GM12873 (cell line): ENCODE results near the gene TGFBR2.

Source experiments
- TF ChIP-seq, protein P1 (sequence below): IDR thresholded peaks from 2 replicates; pipeline ENCODE4 v1.5.1; 2012; ENCODE audit warnings: low read depth, mild to moderate bottlenecking, moderate library complexity, low read length, control low read depth; ENCODE audit not compliant: insufficient read depth; ENCODE audit errors: missing control alignments

Gene TGFBR2

DNA sequence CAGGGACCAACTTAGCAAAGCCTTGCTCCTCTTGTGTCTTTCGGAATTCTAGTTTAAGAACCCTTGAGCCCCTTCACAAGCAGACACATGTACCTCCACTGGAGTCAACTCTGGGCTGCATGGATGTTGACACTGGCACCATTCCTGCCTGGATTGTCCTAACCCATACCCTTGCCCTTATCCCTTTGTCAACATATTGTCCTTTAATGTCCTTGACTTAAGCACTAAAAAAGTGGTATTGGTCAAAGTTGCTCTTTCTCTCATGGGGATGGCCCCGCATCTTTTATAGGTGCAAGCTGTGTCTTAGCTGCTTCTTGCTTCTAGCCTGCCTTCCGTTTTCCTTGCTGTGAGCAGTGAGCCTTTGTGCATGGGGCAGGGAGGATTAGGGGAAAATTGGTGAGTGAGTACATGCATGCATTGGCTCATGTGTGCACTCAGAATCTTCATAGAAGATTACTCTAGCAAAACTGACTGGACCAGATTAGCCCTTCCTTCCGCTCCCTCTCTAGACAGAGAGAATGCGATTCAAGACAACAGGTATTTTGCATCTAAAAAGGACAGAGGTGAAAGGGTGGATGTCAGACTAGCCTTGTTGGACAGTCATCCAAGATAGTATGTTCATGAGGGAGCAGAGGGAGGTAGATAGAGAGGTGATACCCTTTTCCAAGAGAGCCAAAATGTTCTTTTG is 42.4 kb downstream of the TGFBR2 start:
- TF ChIP-seq, protein P1, sequence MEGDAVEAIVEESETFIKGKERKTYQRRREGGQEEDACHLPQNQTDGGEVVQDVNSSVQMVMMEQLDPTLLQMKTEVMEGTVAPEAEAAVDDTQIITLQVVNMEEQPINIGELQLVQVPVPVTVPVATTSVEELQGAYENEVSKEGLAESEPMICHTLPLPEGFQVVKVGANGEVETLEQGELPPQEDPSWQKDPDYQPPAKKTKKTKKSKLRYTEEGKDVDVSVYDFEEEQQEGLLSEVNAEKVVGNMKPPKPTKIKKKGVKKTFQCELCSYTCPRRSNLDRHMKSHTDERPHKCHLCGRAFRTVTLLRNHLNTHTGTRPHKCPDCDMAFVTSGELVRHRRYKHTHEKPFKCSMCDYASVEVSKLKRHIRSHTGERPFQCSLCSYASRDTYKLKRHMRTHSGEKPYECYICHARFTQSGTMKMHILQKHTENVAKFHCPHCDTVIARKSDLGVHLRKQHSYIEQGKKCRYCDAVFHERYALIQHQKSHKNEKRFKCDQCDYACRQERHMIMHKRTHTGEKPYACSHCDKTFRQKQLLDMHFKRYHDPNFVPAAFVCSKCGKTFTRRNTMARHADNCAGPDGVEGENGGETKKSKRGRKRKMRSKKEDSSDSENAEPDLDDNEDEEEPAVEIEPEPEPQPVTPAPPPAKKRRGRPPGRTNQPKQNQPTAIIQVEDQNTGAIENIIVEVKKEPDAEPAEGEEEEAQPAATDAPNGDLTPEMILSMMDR: no peak

DNA sequence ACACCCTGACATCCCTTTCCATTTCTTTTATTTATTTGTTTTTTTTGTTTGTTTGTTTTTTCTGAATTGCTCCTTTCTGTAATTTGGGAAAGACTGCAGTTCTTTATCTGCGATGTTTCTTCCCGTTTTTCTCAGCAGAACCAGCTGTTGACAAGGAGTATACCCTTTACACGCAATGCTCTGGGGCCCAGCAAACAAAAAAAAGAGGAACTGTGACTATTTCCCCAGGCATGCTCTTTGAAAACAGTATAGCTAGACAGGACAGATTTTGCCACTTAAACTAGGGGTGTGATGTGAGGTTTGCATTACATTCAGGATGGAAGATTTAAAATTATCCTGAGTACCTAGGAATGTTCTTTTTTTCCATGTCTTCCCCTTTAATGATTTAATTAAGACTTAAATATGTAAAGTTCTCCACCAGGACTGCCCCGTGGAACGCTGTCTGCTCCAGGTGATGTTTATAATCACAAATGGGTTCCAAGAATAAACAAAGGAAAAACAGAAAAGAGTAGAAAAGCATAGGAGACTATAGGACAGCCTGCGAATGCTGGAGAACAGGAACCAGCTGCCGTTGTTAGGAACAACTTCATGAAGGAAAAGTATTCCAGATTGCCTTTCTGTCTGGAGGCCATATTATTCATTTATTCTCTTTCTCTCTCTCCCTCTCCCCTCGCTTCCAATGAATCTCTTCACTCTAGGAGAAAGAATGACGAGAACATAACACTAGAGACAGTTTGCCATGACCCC is 43.3 kb downstream of the TGFBR2 start:
- TF ChIP-seq, protein P1: no peak

DNA sequence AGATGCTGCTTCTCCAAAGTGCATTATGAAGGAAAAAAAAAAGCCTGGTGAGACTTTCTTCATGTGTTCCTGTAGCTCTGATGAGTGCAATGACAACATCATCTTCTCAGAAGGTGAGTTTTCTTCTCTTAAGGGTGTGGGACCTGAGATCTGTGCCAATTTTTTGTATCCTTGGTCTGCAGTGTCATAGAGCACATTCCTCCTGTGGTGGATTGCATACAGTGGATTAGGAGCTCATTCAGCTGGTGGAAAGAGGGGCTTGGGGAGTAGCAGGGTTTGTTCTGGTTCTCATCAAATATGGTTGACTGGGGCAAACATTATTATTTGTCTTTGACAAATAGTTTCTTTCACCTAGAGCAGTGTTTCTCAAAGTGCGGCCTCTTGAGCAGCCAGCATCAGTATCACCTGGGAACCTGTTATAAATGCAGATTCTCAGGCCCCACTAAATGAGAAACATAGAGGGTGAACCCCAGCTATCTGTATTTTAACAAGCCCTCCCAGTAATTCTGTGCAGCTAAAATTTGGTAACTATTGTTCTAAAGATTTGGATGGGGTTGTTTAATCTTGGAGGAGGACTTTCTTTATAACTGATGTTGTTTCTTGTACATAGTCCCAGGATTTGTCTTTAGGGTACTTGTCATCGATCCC is 44.1 kb downstream of the TGFBR2 start:
- TF ChIP-seq, protein P1: no peak

DNA sequence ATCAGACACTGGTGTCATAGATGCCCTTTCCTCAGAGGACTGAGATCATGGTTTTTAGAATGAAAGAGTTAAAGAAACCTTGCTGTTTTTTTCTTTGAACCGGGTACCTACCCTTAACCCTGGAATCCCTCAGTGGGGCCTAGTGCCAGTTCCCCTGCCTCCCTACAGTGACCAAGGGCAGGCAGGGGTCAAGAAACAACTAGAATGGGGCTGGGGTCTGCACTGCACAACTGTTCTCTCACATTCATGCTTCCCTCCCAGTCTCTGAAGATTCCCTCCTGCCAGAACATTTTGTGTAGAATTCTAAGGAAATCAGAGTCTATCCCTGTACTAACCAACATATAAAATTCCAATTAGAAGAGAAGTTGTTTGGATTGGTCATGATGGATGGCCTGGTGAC is 47.9 kb downstream of the TGFBR2 start:
- TF ChIP-seq, protein P1: no peak

DNA sequence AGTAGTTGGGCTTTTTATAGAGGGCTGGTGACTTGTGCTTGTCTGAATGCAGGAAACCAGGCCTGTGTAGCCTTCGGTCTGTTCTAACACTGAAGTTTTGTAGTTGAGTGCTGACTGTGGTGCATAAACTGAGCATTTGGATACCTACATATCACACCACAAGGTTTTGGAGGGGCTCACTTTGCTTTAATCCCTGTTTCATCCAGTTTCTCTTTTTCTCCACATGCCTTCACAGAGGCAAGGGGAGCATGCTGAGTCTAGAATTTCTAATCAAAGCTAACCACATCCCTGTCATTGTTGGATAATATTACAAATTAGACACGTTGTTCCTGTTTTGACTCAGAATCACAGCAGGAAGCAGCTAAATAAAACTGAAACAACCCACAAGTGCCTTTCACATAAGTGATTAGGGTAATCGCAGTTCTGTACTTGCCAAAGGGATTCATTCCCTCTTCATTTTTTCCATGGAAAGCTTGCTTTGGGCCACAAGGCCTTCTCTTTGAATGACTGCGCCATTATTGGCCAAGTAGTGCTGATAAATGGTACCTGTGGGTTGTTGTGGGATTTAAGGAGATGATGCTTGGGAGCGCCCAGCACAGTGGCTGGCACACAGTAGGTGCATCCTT is 48.9 kb downstream of the TGFBR2 start:
- TF ChIP-seq, protein P1: no peak

DNA sequence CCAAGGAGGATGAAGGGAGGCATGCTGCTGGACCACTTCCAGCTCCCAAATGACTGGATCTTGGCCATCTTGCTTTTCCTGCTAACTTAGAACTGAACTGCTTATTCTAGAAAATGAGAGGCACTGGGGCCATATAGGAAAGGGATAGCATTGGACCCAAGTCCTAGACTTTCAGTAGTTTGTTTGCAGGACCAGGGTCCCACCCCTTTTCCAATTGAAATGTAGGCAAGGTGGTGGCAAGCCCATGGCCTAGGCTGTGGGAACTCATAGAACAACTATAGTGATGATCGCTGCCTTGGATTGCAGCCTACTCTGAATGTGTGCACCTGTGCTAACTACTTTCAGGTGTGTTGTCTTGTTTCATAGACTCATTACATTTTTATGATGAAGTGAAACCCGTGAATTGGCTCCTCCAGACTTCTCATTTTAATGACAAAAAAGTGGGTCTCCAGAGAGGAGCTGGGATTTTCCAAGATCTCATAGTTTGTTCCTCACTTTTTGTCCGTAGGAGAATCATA is 50.3 kb downstream of the TGFBR2 start:
- TF ChIP-seq, protein P1: no peak

DNA sequence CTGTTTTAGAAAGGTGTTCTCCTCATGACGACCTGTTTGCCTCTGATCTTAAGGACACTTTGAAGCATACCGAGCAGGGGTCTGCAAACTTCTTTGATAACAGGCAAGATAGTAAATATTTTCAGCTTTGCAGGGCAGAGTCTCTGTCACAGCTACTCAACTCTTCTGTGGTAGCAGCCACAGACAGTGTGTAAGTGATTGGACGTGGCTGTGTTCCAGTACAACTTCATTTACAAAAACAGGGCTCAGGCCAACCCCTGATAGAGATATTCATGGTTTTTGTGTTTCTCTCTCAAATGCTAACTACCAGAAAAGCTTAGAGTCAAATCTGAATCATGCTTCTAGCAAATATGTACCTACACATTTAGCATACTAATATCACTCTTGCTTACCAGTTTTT is 51.5 kb downstream of the TGFBR2 start:
- TF ChIP-seq, protein P1: no peak
